HG02798 (cell line): ENCODE results near the gene PEPD.

Experiments
- ATAC-seq: cut with Tn5 transposase; IDR thresholded peaks from one replicate; pipeline ENCODE4 v1.9.1; 2021; ENCODE audit warnings: mild to moderate bottlenecking; ENCODE audit not compliant: unreplicated experiment, poor library complexity

The PEPD gene

DNA sequence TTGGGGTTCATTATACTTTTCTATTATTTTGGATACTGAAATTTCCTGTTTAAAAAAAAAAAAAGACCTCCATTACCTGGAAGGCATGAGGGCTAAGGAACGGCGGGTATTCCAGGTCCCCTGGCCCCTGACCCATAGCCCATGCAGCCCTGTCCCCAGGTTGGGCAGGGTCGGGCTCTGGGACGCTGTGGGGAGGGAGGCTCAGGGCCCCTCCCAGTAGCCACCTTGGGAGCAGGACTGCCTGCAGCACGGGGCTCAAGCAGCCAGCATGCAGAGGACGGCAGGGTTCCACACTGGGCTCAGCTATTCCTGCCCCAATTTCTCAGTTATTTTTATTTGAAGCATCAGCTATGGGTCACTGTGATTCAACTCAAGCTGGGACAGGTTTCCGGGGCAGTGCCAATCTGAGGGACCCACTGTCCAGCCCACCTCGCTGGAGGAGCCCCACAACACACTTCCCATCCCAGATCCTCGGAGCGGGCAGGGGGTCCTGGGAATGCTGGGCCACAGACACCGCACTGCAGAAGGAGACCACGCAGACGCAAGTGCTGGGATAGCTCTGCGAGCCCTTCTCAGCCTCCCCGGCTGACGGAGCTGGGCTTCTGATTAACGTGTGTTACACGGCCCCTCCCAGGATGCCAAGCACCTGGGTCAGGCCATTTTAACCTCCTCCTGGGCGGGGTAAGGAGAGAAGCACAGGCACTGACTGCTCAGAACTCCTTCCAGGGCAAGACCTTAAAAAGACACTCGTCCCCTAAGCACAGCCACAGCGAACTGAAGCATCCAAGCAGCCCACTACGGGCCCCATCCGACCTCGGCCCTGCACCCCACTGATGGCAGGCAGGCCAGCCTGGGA is 60.1 kb downstream of the PEPD start:
- no peak for ATAC-seq

- ATAC-seq = no peak
Measured at GRCh38 chr19:33460221-33460908, 61.2 kb downstream of the PEPD start.

GRCh38 chr19:33459222-33460090 is 62.1 kb downstream of the PEPD start:
- ATAC-seq = no peak

GRCh38 chr19:33458807-33459206 is 62.8 kb downstream of the PEPD start:
- no peak for ATAC-seq

- no peak for ATAC-seq
Measured at GRCh38 chr19:33458171-33458633, 63.4 kb downstream of the PEPD start.

GRCh38 chr19:33456845-33457220 is 64.8 kb downstream of the PEPD start:
- no peak for ATAC-seq

DNA sequence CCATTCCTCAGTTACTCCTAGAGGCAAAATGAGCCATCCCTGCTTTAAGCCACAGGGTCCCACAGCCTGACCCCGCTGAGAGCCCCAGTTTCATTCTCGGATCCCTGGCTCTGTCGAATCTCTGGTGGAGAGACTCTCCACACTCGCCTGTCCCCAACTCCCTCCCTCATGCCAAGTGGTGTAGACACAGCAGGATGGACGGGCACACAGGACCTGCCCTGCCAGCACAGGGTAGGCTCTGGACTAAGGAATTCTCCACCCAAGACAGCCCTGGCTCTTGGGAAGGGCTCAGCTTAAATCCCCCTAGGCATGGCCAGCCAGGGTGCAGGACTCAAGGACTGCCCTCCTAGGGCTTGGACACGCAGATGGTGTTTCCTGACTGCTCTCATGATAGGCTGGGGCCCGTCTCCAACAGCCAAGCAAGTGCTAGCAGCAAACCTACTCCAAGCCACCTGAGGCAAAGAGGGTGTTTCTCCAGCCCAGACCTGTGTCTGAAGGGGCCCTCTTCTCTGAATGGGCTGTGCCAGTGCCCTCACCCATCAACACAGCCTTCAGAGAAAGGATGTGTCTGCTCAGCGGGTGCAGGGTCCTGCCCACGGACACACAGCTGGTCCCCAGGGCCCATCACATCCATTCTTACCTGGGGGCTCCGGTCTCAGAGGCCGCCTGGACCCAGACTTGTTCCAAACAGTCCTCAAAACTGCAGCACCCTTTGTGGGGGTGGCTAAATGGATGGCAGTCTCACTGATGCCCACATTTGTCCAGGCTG is 65.3 kb downstream of the PEPD start:
- ATAC-seq = no peak

DNA sequence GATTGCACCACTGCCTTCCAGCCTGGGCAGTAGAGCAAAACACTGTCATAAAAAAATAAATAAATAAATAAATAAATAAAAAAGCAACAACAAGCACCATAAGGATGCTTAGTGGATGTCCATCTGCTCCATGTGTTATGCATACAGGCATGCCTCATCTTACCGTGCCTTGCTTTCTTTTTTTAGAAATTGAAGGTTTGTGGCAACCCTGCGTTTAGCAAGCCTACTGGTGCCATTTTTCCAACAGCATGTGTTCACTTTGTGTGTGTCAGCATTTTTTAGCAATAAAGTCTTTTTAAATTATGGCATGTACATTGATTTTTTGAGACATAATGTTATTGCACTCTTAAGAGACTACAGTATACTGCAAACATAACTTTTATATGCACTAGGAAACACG is 68.3 kb downstream of the PEPD start:
- ATAC-seq = no peak

- ATAC-seq = no peak
Measured at GRCh38 chr19:33450689-33451088, 70.9 kb downstream of the PEPD start.

- no peak for ATAC-seq
Measured at GRCh38 chr19:33449799-33450198, 71.8 kb downstream of the PEPD start.

- no peak for ATAC-seq
Measured at GRCh38 chr19:33448159-33448516, 73.5 kb downstream of the PEPD start.

DNA sequence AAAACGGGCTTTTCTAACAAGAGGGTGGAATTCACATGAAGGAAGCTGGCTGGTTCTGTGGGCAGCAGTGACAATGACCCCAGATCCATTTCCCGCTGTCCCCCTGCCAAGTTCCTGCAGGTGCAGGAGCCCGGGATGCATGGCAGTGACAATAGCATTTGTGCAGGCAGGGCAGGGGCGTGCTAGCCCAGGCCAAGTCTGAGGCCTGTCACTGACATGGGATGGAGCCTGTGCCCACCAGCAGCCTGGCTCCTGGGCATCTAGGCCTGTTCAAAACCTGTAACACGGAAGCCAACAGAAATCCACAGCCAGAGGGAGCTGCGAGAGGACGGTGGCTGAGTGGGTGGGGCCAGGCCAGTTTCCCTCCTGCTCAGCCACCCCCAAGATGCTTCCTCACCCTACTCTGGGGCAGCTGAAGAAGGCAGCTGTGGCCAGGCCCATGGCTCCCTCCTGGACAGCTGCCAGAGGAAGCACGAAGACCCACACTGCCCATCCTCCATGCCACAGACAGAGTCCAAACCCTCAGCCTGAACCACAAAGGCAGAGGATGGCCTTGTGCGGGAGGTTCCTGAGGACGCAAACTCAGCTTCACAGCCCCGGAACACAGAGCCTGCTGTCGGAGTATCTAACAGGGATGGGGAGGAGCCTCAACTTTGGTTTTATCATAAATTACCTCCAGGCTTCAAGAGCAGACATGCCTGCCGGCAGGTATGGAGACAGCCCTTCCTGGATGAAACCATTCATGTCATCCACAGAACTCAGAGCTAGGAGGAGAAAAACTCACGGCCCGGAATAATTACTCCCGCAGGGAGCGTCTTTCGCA is 74.0 kb downstream of the PEPD start:
- no peak for ATAC-seq

DNA sequence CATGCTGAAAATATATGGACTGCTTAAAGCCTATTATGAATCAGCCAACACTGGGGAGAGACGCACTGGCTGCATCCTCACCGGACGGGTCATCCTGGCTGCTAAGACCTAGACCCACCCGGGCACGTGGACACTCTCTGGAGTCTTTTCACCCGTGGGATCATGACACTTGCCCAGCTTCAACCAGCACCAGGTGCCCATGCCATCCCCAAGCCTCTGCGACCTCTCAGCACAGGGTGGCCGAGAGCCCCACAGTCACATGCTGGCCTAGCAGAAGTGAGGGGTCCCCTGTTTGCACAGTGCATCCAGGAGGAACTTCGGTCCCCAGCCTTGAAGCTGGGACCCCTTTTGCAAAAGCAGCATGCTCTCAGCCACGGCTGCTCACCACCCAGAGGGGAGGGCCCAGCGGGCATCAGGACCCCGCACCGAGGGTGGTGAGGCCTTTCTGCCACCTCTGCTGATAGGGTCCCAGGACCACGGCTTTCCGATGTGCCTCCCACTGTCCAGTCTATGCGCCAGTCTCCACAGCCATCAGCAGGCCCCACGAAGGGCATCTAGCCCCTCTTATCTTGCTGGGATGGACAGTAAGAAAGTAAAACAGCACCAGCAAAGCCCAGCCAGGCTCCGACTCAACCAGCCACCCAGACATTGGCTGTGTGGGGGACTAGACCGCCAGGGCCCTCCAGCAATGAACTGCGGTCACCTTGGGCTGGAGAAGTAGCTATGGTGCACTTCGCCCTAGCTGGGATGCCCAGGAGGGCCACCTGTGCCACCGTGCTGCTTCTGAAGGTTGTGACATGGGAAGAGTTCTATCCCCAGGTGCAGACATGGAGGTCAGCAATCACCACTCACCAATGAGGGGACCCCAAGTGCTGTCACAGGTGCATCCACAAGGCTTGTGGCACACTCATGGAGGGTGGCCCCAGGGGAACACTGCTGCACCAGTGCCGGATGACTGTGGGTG is 75.0 kb downstream of the PEPD start:
- no peak for ATAC-seq

DNA sequence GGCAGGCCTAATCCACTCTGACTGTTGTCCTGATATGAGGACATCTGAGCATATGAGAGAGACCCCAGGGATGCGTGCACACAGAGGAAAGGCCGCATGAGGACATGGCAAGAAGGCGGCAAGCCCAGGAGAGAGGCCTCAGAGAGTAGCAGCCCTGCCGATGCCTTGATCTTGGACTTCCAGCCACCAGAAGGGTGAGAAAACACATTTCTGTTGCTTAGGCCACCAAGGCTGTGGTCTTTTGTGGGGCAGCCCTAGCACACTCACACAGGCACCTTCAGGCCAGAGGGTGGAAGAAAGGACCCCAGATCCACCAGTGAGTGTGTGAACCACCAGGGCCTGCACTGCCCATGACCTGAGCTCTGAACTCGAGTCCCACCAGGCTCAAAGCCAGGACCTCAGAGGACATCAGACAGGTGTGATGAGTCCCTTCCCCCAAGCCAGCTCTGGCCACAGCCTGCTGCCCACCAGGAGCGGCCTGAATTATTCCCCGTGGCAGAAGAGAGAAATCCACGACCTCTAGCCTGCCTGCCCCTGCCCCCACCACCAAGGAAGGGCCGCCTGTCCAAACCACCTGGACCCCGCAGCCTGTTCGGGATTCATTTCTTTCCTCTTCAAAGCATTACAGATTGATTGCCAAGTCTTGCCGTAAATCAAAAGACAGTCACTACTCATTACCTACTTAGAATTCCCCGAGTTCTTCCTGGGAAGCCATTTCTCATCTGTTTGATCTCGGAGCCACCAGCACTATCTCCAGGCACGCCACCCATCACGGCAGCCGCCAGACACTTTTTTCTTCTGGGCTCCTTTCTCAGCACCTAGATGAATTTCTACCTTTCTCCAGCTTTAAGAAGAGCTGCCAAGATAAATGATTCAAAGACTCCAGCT is 75.9 kb downstream of the PEPD start:
- no peak for ATAC-seq

- no peak for ATAC-seq
Measured at GRCh38 chr19:33444562-33445441, 76.8 kb downstream of the PEPD start.
